Panc1 (cell line): ENCODE data around the gene ARHGDIB. TPM values are rescaled to one million over a fixed set of nuclear protein-coding genes. Genes with fewer than 3 reads are reported as not detected.

Experiments used
- ATAC-seq: fragments of 200-7000 bp; cut with Tn5 transposase; 2 replicates; pipeline ENCODE4 v1.9.1; 2020; ENCODE audit warnings: mild to moderate bottlenecking, moderate library complexity
- BruUV-seq: library from RNA; stranded (reverse); fragments of 400-500 nt; replicated peaks from 2 replicates; lab custom pipeline; 2021; lab: Mats Ljungman, UMichigan
- CTCF ChIA-PET: fragments of 300-600 bp; sonication (Branson Sonifier 250); formaldehyde crosslinking; loops from one replicate; lab custom pipeline; 2022; ENCODE audit warnings: antibody characterized with exemption; lab: Charles Lee
- POLR2A ChIA-PET: fragments of 300-600 bp; sonication (Branson Sonifier 250); formaldehyde crosslinking; loops from one replicate; lab custom pipeline; 2022; ENCODE audit warnings: antibody characterized with exemption; lab: Charles Lee
- DNase-seq: peaks from one replicate; pipeline ENCODE4 v3.0.0-alpha.2; 2010; ENCODE audit warnings: low read depth, low spot score
- H3K27ac ChIP-seq: 2 replicates; pipeline ENCODE4 v1.5.1; 2011; ENCODE audit warnings: mild to moderate bottlenecking, low read length, inconsistent platforms
- H3K27me3 ChIP-seq: fragments of 200-500 bp; sonication (Bioruptor generic); 2 replicates; pipeline ENCODE4 v1.6.0; 2014; ENCODE audit warnings: low read length, inconsistent platforms; ENCODE audit not compliant: control insufficient read depth, insufficient read depth
- H3K36me3 ChIP-seq: fragments of 200-500 bp; sonication (Bioruptor generic); 2 replicates; pipeline ENCODE4 v1.5.1; 2014; ENCODE audit warnings: inconsistent platforms, mild to moderate bottlenecking, low read length, moderate library complexity; ENCODE audit not compliant: control insufficient read depth, insufficient read depth
- H3K4me1 ChIP-seq: 2 replicates; pipeline ENCODE4 v1.5.1; 2011; ENCODE audit warnings: inconsistent platforms, mild to moderate bottlenecking, low read length, moderate library complexity; ENCODE audit not compliant: control insufficient read depth, insufficient read depth
- H3K4me3 ChIP-seq, 2 experiments: 2 replicates each; pipeline ENCODE4 v1.5.1; 2011 to 2012; ENCODE audit warnings: low read depth in 2 of 2, low read length in 2 of 2, mild to moderate bottlenecking in 2 of 2, inconsistent platforms in 1 of 2, moderate library complexity in 1 of 2
- H3K9me3 ChIP-seq: fragments of 200-500 bp; sonication (Bioruptor generic); 2 replicates; pipeline ENCODE4 v1.5.1; 2014; ENCODE audit warnings: low read depth, mild to moderate bottlenecking, inconsistent platforms, low read length, moderate library complexity; ENCODE audit not compliant: control insufficient read depth, insufficient read depth
- CTCF ChIP-seq: fragments of 450-650 bp; IDR thresholded peaks from 2 replicates; pipeline ENCODE4 v1.5.1; 2017; ENCODE audit warnings: mild to moderate bottlenecking
- POLR2AphosphoS5 ChIP-seq: IDR thresholded peaks from 2 replicates; pipeline ENCODE4 v1.6.1; 2012; ENCODE audit warnings: mild to moderate bottlenecking, low read depth, low read length, moderate library complexity
- REST ChIP-seq, 2 experiments: IDR thresholded peaks; 2 replicates each; pipeline ENCODE4 v1.6.1; 2011 to 2012; ENCODE audit warnings: low read depth in 2 of 2, control low read depth in 1 of 2, low read length in 1 of 2, mild to moderate bottlenecking in 1 of 2, moderate library complexity in 1 of 2; ENCODE audit not compliant: insufficient read depth in 1 of 2
- SIN3A ChIP-seq: IDR thresholded peaks from 2 replicates; pipeline ENCODE4 v1.6.1; 2012; ENCODE audit warnings: low read depth, mild to moderate bottlenecking, low read length, moderate library complexity, borderline replicate concordance; ENCODE audit not compliant: insufficient read depth
- TCF7L2 ChIP-seq: IDR thresholded peaks from 2 replicates; pipeline ENCODE4 v1.6.1; 2011; ENCODE audit warnings: mild to moderate bottlenecking, low read depth, low read length, inconsistent platforms
- in situ Hi-C: cut with HindIII; loops from 2 replicates; pipeline ENCODE4 v1.10.0; 2016; ENCODE audit warnings: low sequenced_read_pairs, low pct_unique_long_range_greater_than_20kb
- intact Hi-C: fragments of 100-400 bp; cut with micrococcal nuclease; formaldehyde crosslinking; loops from one replicate; pipeline ENCODE4 v1.10.0; 2022; ENCODE audit not compliant: unreplicated experiment
- total RNA-seq: library from RNA; stranded (reverse); gene quantifications from one replicate; pipeline ENCODE4 v1.2.1, GENCODE V29; 2021; ENCODE audit not compliant: unreplicated experiment

Gene ARHGDIB
- total RNA-seq, 1 experiment from 2014 or later, result 1.6 TPM

- in situ Hi-C loops, result no loop called here
- Histone ChIP-seq H3K27ac (no peak overlapping the region), H3K27me3 (no peaks in the 10 kb centered on the region), H3K36me3 (no peaks in the 10 kb centered on the region), H3K4me3 (no peak overlapping the region), H3K9me3 (no peaks in the 10 kb centered on the region), H3K4me1 (no peaks in the 10 kb centered on the region)
- no peak for TF ChIP-seq TCF7L2
- TF ChIP-seq SIN3A, result no peak
- TF ChIP-seq POLR2AphosphoS5, result no peak
- POLR2A ChIA-PET, result no interaction called here
- DNase-seq (no peak), ATAC-seq (no peak)
- no TSS peak for BruUV-seq
- intact Hi-C loops, result no loop called here
- CTCF ChIA-PET, result no interaction called here
Measured at GRCh38 chr12:14931791-14932560, 29.4 kb downstream of the ARHGDIB start.

GRCh38 chr12:14931359-14931758 lies 30.0 kb downstream of the ARHGDIB start:
- no peak for DNase-seq
- no peaks in the 10 kb centered on the region for H3K27me3 ChIP-seq
- intact Hi-C loops, result no loop called here
- no peak overlapping the region for H3K27ac ChIP-seq
- CTCF ChIA-PET, result no interaction called here
- POLR2A ChIA-PET, result no interaction called here
- no peak overlapping the region for H3K4me3 ChIP-seq
- no peaks in the 10 kb centered on the region for H3K36me3 ChIP-seq
- no peak for TF ChIP-seq SIN3A
- no peak for TF ChIP-seq REST (IDR thresholded peaks at IDR 0.05; ENCODE audit: insufficient read depth in 1 of 2, low read depth in 2 of 2, low read length in 1 of 2)
- TF ChIP-seq CTCF, result no peak
- TF ChIP-seq POLR2AphosphoS5, result no peak
- TF ChIP-seq TCF7L2, result no peak
- no peaks in the 10 kb centered on the region for H3K9me3 ChIP-seq
- in situ Hi-C loops, result no loop called here
- H3K4me1 ChIP-seq, result no peaks in the 10 kb centered on the region
- BruUV-seq, result no TSS peak
- ATAC-seq, result no peak

- CTCF ChIA-PET, result no interaction called here
- H3K36me3 ChIP-seq, result no peaks in the 10 kb centered on the region
- intact Hi-C loops (no loop called here), in situ Hi-C loops (no loop called here)
- ATAC-seq, result no peak
- TF ChIP-seq POLR2AphosphoS5 (no peak), CTCF (no peak), SIN3A (no peak), REST (IDR thresholded peaks at IDR 0.05; ENCODE audit: insufficient read depth in 1 of 2, low read depth in 2 of 2, low read length in 1 of 2) (no peak), TCF7L2 (no peak)
- POLR2A ChIA-PET, result no interaction called here
- no peak overlapping the region for H3K4me3 ChIP-seq
- no peak for DNase-seq
- no peaks in the 10 kb centered on the region for H3K4me1 ChIP-seq
- H3K27ac ChIP-seq, result no peak overlapping the region
- BruUV-seq, result no TSS peak
- H3K9me3 ChIP-seq, result no peaks in the 10 kb centered on the region
- H3K27me3 ChIP-seq, result no peaks in the 10 kb centered on the region
Measured at GRCh38 chr12:14930299-14930698, 31.1 kb downstream of the ARHGDIB start.
